Mesodermal cell (in vitro differentiated cells): Measurements from ENCODE around the gene DOP1B.
"Not testable (repeated sequence)": the region's sequence is repeated elsewhere in the genome, so short reads cannot be mapped to it uniquely, and the experiment has no call there.

Experiments
- H3K27ac ChIP-seq: 2 replicates; pipeline ENCODE4 v1.7.0; 2013; ENCODE audit warnings: mild to moderate bottlenecking, low read depth, low read length, moderate library complexity; ENCODE audit not compliant: severe bottlenecking
- H3K36me3 ChIP-seq: 2 replicates; pipeline ENCODE4 v1.7.1; 2013; ENCODE audit warnings: mild to moderate bottlenecking, low read length, moderate library complexity; ENCODE audit not compliant: control insufficient read depth, insufficient read depth
- H3K4me1 ChIP-seq: one replicate; pipeline ENCODE4 v1.7.1; 2013; ENCODE audit warnings: mild to moderate bottlenecking, low read length; ENCODE audit not compliant: insufficient read depth, control insufficient read depth, poor library complexity, severe bottlenecking
- H3K4me3 ChIP-seq: 2 replicates; pipeline ENCODE4 v1.7.0; 2013; ENCODE audit warnings: low read length, control low read depth, mild to moderate bottlenecking; ENCODE audit not compliant: insufficient read depth, poor library complexity, severe bottlenecking; ENCODE audit errors: extremely low read depth
- H3K9me3 ChIP-seq: 2 replicates; pipeline ENCODE4 v1.7.1; 2013; ENCODE audit warnings: mild to moderate bottlenecking, low read length, moderate library complexity; ENCODE audit not compliant: control insufficient read depth
- WGBS, 2 experiments: methylation state at CpG; one replicate each; pipeline ENCODE4 v1.1.5; 2013; ENCODE audit warnings: missing lambda C conversion rate in 2 of 2; ENCODE audit not compliant: insufficient coverage in 2 of 2; 5-methylcytosine and 5-hydroxymethylcytosine counted together

The DOP1B gene

GRCh38 chr21:36188937-36189336, 32.3 kb downstream of the DOP1B start:
- WGBS, 2 experiments, result 60% methylated on average over 1 of the region's 2 CpGs; no CpG with 5 or more reads in 1 of the 2 experiments
- Histone ChIP-seq H3K4me3 (no peak overlapping the region), H3K27ac (no peak overlapping the region)

GRCh38 chr21:36190736-36191135, 34.1 kb downstream of the DOP1B start:
- no peak overlapping the region for H3K4me3 ChIP-seq
- no peaks in the 10 kb centered on the region for H3K36me3 ChIP-seq
- WGBS, 2 experiments, result 86 to 90% methylated on average over 4 of the region's 4 CpGs
- H3K4me1 ChIP-seq, result no peaks in the 10 kb centered on the region
- H3K27ac ChIP-seq, result no peak overlapping the region
- no peaks in the 10 kb centered on the region for H3K9me3 ChIP-seq

More at GRCh38 chr21:36188937-36189336, 32.3 kb downstream of the DOP1B start:
- H3K36me3 ChIP-seq, result no peaks in the 10 kb centered on the region
- H3K9me3 ChIP-seq, result no peaks in the 10 kb centered on the region
- no peaks in the 10 kb centered on the region for H3K4me1 ChIP-seq

GRCh38 chr21:36193200-36193599, 36.6 kb downstream of the DOP1B start:
- Histone ChIP-seq H3K36me3 (no peaks in the 10 kb centered on the region), H3K9me3 (no peaks in the 10 kb centered on the region), H3K4me3 (no peak overlapping the region), H3K27ac (no peak overlapping the region), H3K4me1 (no peaks in the 10 kb centered on the region)
- WGBS, 2 experiments, result 68 to 85% methylated on average over 7 of the region's 7 CpGs

- no peak overlapping the region for H3K27ac ChIP-seq
- 80 to 90% methylated on average over 3 of the region's 3 CpGs for WGBS, 2 experiments
- H3K4me1 ChIP-seq, result no peaks in the 10 kb centered on the region
Measured at GRCh38 chr21:36194024-36194423, 37.4 kb downstream of the DOP1B start.

GRCh38 chr21:36195613-36196012, 39.0 kb downstream of the DOP1B start:
- H3K4me3 ChIP-seq, result no peak overlapping the region
- H3K4me1 ChIP-seq, result no peaks in the 10 kb centered on the region
- no peak overlapping the region for H3K27ac ChIP-seq
- H3K36me3 ChIP-seq, result no peaks in the 10 kb centered on the region
- no CpG with 5 or more reads among the region's 1 CpG for WGBS, 2 experiments
- no peaks in the 10 kb centered on the region for H3K9me3 ChIP-seq

More at GRCh38 chr21:36194024-36194423, 37.4 kb downstream of the DOP1B start:
- H3K9me3 ChIP-seq, result no peaks in the 10 kb centered on the region
- no peaks in the 10 kb centered on the region for H3K36me3 ChIP-seq
- no peak overlapping the region for H3K4me3 ChIP-seq

- no peak overlapping the region for H3K27ac ChIP-seq
- WGBS, 2 experiments, result 95 to 97% methylated on average over 7 to 9 of the region's 9 CpGs
- H3K4me1 ChIP-seq, result peaks cover 8% of the 10 kb centered on the region
- no peaks in the 10 kb centered on the region for H3K9me3 ChIP-seq
- no peaks in the 10 kb centered on the region for H3K36me3 ChIP-seq
- no peak overlapping the region for H3K4me3 ChIP-seq
Measured at GRCh38 chr21:36199021-36199420, 42.4 kb downstream of the DOP1B start.

GRCh38 chr21:36199575-36199974, 43.0 kb downstream of the DOP1B start:
- WGBS, 2 experiments, result no CpG with 5 or more reads among the region's 5 CpGs
- not testable (repeated sequence) for H3K9me3 ChIP-seq, H3K4me3 ChIP-seq, H3K27ac ChIP-seq, H3K36me3 ChIP-seq
- peaks cover 13% of the 10 kb centered on the region for H3K4me1 ChIP-seq

- Histone ChIP-seq H3K36me3 (no peaks in the 10 kb centered on the region), H3K9me3 (no peaks in the 10 kb centered on the region), H3K4me3 (no peak overlapping the region), H3K4me1 (peaks cover 13% of the 10 kb centered on the region), H3K27ac (no peak overlapping the region)
- WGBS, 2 experiments, result 93 to 94% methylated on average over 23 of the region's 23 CpGs
Measured at GRCh38 chr21:36200081-36200561, 43.5 kb downstream of the DOP1B start.

- WGBS, 2 experiments, result 90 to 97% methylated on average over 6 to 10 of the region's 10 CpGs
- H3K27ac ChIP-seq, result no peak overlapping the region
Measured at GRCh38 chr21:36202726-36203602, 46.3 kb downstream of the DOP1B start.

GRCh38 chr21:36203603-36203889, 46.9 kb downstream of the DOP1B start:
- no peak overlapping the region for H3K27ac ChIP-seq
- no peaks in the 10 kb centered on the region for H3K9me3 ChIP-seq
- WGBS, 2 experiments, result 10 to 50% methylated on average over 1 of the region's 1 CpG
- no peak overlapping the region for H3K4me3 ChIP-seq
- H3K4me1 ChIP-seq, result peaks cover 18% of the 10 kb centered on the region
- no peaks in the 10 kb centered on the region for H3K36me3 ChIP-seq

More at GRCh38 chr21:36202726-36203602, 46.3 kb downstream of the DOP1B start:
- H3K4me1 ChIP-seq, result peaks cover 18% of the 10 kb centered on the region
- no peaks in the 10 kb centered on the region for H3K9me3 ChIP-seq
- no peak overlapping the region for H3K4me3 ChIP-seq
- H3K36me3 ChIP-seq, result no peaks in the 10 kb centered on the region

GRCh38 chr21:36204980-36205379, 48.4 kb downstream of the DOP1B start:
- Histone ChIP-seq H3K36me3 (no peaks in the 10 kb centered on the region), H3K27ac (no peak overlapping the region), H3K4me1 (peaks cover 24% of the 10 kb centered on the region), H3K9me3 (no peaks in the 10 kb centered on the region), H3K4me3 (no peak overlapping the region)
- 86 to 98% methylated on average over 6 of the region's 6 CpGs for WGBS, 2 experiments
